B cell (primary cell): ENCODE data around the gene MRPS27.

Source experiments
- CTCF ChIP-seq: fragments of 200-600 bp; IDR thresholded peaks from one replicate; pipeline ENCODE4 v1.8.0; 2022; ENCODE audit warnings: antibody characterized with exemption, mild to moderate bottlenecking
- EZH2 ChIP-seq: IDR thresholded peaks from 2 replicates; pipeline ENCODE4 v1.6.1; 2012; ENCODE audit warnings: borderline replicate concordance, low read depth, mild to moderate bottlenecking, moderate library complexity, low read length; ENCODE audit not compliant: insufficient read depth, poor library complexity, severe bottlenecking

- TF ChIP-seq CTCF: peak; percentile 74
- TF ChIP-seq EZH2: no peak
Measured at GRCh38 chr5:72366324-72366976, 46.4 kb upstream of the MRPS27 start.
